ENCODE data around the gene SATB1.

The SATB1 gene

GRCh38 chr3:18431266-18431665, 6.1 kb upstream of the SATB1 start:
- no peak for DNase-seq (ENCODE audit: low spot score)

DNA sequence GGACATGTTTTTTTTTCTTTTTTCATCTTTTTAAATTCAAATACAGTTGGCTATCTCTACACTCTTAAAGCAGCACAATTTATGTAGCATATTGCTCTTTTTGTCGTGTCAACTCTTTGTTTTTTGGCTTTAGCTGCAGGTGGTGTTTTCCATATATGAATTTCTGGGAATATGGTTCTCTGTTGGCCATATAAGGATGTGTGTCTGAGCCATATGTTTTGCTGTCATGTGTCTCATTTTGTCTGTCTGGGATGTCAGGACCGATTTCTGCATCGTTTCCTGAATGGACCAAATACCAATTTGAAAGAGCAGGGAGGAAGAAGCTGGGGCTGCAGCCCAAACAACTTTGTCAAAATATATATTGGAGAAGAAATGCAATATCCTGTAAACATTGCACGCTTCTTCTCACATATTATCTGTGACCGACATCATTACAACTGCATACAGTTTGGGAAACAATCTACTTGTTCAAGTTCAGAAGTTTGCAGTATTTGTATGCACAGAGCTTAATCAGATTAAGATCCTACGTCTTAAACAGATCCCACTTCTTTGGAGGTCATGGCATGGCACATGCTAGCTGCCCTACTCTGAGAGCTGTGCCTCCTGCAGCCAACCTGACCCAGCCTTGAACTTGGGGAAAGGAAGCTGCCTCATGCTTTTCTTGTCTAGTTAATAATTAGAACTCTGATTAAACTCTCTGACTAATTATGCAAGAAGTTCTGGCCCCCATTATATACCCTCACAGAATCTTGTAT, 4.0 kb upstream of the SATB1 start:
- DNase-seq (ENCODE audit: low spot score), result no peak

DNA sequence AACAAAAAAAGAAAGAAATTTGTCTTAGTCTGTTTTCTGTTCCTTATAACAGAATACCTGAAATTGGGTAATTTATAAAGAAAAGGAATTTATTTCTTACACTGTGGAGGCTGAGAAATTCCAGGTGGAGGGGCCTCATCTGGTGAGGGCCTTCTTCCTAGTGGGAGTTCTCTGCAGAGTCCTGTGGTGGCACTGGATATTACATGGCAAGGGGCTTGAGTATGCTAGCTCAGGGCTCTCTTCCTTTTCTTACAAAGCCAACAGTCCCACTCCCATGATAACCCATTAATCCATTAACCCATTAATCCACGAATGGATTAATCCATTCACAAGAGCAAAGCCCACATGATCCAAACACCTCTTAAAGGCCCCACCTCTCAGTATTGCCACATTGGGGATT, 2.9 kb upstream of the SATB1 start:
- DNase-seq (ENCODE audit: low spot score), result no peak

- no peak for DNase-seq (ENCODE audit: low spot score)
Measured at GRCh38 chr3:18426597-18427193, 1.6 kb upstream of the SATB1 start.

DNA sequence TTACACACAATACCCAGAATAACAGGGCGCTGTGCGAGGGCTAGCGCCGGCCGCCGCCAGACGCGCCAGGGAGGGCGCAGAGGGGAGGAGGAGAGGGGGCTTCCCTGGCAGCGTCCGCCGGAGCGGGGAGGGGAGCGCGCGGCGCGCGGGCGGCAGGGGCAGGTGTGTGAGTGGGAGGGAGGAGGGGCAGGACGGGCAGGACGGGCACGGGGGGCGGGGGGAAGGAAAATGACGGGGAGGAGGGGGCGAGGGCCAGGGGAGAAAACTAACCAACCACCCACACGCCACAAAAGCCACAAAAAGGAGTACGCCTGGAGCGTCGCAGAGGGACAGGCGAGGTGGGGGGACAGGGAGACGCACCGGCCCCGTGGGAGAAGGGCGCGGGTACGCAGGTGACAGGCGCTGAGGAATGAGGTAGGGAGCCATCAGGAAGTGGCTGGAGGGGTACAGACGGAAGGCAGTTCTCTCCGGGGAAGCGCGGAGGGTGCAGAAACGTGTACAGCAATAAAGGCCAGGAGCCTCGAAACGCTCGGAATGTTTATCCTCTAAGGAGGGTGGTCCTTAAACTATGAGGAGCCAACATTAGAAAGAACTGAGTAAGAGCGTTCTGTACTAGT, 610 bp upstream of the SATB1 start:
- peak; percentile 73 for DNase-seq (ENCODE audit: low spot score)

GRCh38 chr3:18424213-18424728, 868 bp downstream of the SATB1 start:
- DNase-seq (ENCODE audit: low spot score), result no peak

- DNase-seq (ENCODE audit: low spot score), result peak; percentile 53
Measured at GRCh38 chr3:18423401-18424212, 1.5 kb downstream of the SATB1 start.

- DNase-seq (ENCODE audit: low spot score), result no peak
Measured at GRCh38 chr3:18422972-18423371, 2.2 kb downstream of the SATB1 start.

DNA sequence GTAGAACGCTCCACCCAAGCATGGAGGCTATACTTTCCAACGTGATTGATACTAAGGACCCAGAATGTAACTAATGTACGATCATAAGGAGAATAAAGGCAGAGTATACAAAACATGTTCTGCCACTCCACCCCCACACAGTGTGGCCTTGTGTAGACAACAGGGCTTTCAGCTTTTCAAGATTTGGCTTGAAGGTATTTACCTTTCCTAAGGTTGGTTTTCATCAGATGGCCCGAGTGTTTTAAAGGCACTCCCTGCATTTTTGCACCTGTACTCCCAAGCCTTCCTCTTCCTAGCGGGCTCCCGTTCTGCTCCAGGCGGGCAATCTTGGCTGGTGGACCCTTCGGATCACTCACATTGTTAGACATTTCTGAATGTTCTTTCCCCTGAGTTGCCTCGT, 4.6 kb downstream of the SATB1 start:
- no peak for DNase-seq (ENCODE audit: low spot score)

DNA sequence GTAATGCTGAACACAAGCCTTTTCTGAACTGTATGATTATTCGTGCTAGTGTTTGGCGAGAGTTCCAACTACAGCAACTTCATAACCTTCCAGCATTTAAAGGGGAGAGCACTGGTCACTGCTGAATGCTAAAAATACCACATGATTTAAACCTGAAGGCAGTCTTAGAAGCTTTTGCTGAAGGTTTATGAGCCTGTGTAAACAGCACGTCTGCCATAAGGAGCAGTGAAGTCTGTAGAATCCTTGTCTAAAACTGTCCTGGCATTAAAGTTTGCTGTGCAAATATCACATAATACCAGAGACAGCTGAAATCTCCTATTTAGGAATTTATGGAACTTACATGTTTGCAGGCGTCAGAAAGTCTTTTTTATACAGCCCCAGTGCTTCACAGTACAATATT, 5.9 kb downstream of the SATB1 start:
- DNase-seq (ENCODE audit: low spot score), result no peak

DNA sequence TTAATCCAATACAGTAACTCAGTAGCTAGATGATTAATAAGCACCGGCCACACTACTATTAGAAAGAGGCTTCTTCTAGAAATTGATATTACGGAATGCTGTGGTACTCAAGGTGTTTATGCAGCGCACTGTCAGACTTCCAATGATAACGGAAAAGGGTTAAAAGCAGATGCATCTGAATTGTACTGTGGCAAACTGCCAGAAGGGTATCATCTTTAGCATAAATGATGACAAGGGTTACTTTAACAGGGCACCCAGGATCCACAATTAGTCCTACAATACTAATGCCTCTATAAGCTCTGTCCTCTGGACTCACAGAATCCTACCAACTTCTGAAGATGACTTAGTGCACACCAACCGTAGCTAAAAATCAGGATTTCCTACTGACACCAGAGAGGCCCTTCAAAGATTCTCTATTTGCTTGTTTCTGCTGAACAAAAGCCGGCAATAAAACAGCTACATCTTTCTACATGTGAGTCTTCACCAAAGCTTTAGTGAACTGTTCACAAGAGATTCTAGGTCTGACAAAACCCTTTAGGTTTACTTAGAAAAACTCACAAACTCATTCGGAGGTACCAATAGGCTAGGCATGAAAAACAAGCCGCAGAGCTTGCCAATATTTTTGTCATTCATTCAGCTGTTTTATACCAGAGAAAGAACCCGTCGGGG, 7.1 kb downstream of the SATB1 start:
- DNase-seq (ENCODE audit: low spot score), result no peak

DNA sequence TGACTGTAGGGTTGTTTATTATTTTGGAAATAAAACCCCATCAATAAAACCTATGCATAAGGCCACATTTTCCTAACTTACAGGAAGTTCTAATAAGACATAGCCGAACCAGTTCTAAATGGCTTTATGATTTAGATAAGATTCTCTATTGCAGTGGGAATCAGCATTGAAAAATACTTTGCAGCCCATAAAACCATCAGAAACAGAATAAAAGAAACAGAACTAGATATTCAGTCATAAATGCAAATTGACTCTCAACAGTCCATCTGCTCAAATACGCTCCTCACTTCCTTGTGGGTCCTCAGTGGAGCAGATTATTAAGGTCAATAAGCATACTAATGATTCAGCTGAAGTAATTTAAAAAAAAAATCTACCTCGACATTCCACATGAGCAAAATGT, 8.8 kb downstream of the SATB1 start:
- no peak for DNase-seq (ENCODE audit: low spot score)

GRCh38 chr3:18415839-18416238, 9.3 kb downstream of the SATB1 start:
- no peak for DNase-seq (ENCODE audit: low spot score)

DNA sequence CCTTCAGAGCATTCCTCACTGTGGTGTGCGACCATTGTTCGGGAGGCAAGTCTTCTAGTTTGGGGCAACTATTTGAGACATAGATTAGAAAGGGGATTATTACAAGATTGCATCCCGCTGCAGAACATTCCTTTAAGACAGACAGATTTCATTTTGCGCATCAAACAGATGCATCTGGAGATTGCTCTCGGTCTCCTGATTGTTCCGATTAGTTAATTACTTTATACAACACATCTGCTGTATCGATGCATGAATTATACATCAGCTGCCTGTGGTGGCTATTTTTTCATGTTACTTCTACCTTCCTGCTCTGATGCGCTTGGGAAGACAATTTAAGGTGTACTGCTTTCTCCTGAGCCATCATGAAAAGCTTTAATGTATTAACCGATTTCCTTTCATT, 10.0 kb downstream of the SATB1 start:
- no peak for DNase-seq (ENCODE audit: low spot score)

DNA sequence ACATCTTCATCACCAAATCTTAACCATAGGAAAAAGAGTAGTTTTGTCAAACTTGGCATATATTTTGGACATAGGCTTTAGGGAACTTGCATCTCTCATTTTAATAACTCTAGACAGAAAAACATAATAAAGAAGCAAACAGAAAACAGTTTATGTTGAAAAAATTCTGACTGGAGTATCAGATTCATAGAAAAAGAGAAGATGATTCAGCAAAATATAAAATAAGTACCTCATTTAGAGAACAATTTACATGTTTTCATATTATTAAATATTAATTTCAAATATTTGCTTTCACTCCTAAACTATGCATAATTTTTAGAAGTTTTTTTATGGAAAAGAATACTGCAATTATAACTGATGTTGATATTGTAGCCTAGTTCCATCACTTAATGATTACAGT, 12.5 kb downstream of the SATB1 start:
- DNase-seq (ENCODE audit: low spot score), result no peak

GRCh38 chr3:18411541-18411940, 13.6 kb downstream of the SATB1 start:
- no peak for DNase-seq (ENCODE audit: low spot score)

DNA sequence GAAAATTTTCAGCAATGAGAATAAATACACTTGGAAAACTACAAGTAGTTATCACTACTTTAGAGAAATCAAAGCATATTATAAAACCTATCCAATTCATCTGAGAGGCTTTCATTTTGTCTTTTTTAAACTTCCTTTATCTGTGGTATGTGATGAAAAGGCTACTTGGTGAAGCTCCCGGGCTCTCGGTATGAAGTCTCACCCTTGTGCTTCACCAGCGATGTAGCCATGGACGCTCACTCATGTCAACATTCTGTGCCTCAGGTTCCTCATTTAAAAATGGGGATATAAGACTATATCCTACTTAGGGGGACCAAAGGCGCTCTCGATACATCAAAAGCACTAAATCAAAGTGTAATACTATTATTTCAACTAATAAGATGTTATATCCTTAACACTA, 14.9 kb downstream of the SATB1 start:
- DNase-seq (ENCODE audit: low spot score), result no peak

DNA sequence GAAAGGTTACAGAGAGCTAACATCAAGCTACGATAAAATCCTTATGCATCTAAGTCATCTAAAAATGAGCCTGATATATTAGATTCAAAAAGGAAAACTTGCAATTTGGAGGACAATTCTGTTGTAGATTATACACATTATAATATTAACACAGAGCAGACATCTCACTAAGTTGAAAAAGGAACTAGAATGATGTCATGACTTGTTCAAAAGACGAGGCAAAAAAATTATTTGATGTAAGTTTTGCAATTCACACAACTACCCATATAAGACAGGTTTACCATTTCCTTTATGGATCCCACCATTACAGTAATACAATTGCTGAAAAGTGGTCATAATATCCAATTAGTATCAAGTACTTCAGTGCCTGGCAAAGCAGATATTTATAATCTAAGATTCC, 15.9 kb downstream of the SATB1 start:
- DNase-seq (ENCODE audit: low spot score), result no peak

GRCh38 chr3:18405141-18405540, 20.0 kb downstream of the SATB1 start:
- no peak for DNase-seq (ENCODE audit: low spot score)

DNA sequence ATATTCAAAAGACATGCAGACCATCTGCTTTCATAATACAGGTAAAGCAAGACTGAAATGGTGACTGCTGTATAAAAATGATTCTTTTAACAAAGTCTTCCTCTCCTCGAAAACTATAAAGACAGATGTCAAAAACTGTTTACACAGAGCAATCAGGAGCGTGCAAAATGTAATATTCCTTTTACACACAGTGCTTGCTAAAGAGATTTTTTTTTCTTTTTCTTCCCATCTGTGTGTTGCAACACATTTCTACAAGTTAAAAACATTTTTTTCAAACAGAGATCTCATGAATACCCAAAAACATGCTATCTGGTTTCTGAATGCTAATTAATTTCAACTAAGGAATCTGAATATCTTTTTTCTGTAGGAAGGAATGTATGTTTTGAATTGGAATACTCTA, 22.1 kb downstream of the SATB1 start:
- no peak for DNase-seq (ENCODE audit: low spot score)

DNA sequence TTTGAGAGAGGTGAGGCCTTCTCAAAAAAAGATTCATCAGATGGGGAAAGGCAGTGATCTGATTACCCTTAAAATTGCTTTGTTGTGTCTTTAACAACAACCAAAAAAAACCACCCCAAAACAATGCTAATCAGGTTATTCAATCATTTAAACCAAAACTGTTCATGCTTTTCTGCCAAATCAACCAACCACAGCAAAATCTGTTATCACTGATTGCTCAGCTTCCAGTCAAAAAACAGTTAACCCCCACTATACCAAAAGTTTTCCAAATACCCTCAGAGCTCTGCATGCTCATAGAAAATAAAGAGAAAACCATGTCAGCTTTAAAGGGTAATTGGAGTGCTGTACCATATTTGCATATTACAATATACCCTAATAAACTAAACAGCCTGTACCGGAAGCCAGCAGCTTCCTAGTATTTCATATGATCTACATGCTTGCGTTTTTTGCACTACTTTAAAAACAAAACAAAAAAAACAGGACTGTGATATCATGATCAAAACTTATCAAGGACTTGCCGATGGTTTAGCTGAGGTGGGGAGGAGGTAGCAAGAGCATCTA, 22.8 kb downstream of the SATB1 start:
- DNase-seq (ENCODE audit: low spot score), result no peak
